Activated naive CD8-positive, alpha-beta T cell (primary cell): Measurements from ENCODE around the gene DCBLD1.

Experiments used
- H3K27ac Mint-ChIP-seq: one replicate; pipeline ENCODE4 v1.8.0; 2021; ENCODE audit warnings: mixed read lengths
- H3K27me3 Mint-ChIP-seq: one replicate; pipeline ENCODE4 v1.8.0; 2021; ENCODE audit warnings: mixed read lengths
- H3K36me3 Mint-ChIP-seq: one replicate; pipeline ENCODE4 v1.8.0; 2021; ENCODE audit warnings: mixed read lengths
- H3K4me1 Mint-ChIP-seq: one replicate; pipeline ENCODE4 v1.8.0; 2021; ENCODE audit warnings: low read depth, mixed read lengths
- H3K4me3 Mint-ChIP-seq: one replicate; pipeline ENCODE4 v1.8.0; 2021; ENCODE audit warnings: mild to moderate bottlenecking, mixed read lengths
- H3K9me3 Mint-ChIP-seq: one replicate; pipeline ENCODE4 v1.8.0; 2021; ENCODE audit warnings: low read depth, mixed read lengths

Gene DCBLD1

DNA sequence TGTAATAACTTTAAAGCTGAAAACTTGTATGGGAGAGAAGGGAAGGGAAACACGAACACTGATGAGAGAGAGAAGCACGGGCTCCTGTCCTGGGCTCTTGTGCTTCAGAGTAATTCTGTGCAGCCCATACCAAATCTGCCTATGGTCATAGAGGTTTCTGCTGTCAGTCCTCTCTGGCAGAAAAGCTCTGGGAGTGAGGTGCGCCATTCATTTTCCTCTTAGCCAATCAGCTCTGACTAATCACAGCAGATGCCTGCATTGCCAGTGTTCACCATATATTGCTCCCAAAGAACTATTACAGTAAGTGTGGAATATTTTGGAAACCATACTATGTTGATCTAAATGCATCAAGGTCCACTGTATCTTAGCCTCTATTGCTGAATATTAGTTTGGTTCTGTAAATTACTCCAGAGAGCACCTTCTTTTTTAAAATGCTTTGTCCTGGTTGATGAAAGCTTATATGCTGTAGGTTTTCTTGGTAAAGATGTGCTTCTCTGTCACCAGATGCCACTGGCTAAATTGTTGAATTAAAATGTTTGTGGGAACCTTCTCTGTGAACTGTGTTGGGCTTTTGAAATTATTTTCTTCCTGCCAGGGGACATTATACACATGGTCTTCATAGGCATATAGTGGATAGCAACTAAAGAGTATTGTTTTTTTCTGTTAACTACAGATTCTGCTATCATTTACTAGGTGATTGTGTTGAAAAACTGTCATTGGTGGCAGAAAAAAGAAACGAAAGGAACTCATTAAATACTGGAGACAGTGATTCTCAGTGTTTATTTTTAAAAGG, 38.3 kb downstream of the DCBLD1 start:
- Mint-ChIP-seq H3K4me1 (no peaks in the 10 kb centered on the region), H3K27me3 (no peaks in the 10 kb centered on the region), H3K9me3 (no peaks in the 10 kb centered on the region), H3K4me3 (no peak overlapping the region), H3K36me3 (no peaks in the 10 kb centered on the region), H3K27ac (no peak overlapping the region)

DNA sequence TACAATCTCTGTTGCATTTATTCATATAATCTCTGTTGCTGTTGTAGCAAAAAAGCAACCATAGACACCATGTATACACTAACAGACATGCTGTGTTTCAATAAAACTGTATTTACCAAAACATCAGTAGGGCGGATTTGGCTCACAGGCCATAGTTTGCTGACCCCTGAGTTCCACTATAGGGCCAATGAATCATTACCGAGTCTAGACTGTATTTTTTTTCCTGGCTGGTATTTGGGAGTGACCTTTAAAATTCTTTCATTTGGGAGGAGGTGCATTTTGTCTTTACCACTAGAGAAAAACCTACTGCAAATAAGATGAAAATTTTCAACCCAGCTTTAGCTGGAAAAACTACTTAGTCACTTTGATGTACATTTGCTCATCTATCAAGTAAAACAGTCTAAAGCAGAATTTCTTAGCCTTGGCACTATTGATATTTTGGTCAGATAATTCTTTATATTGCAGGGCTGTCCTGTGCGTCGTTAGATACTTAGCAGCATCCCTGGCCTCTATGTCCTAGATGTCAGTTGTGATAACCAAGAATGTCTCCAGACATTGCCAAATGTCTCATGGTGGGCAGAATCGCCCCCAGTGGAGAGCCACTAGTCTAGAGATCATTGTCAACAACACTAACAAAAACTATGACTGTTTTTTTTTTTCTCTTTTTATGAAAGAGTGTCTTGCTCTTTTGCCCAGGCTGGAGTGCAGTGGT, 39.5 kb downstream of the DCBLD1 start:
- Mint-ChIP-seq H3K9me3 (no peaks in the 10 kb centered on the region), H3K27ac (no peak overlapping the region), H3K4me3 (no peak overlapping the region), H3K36me3 (no peaks in the 10 kb centered on the region), H3K27me3 (peaks cover 1% of the 10 kb centered on the region), H3K4me1 (no peaks in the 10 kb centered on the region)

DNA sequence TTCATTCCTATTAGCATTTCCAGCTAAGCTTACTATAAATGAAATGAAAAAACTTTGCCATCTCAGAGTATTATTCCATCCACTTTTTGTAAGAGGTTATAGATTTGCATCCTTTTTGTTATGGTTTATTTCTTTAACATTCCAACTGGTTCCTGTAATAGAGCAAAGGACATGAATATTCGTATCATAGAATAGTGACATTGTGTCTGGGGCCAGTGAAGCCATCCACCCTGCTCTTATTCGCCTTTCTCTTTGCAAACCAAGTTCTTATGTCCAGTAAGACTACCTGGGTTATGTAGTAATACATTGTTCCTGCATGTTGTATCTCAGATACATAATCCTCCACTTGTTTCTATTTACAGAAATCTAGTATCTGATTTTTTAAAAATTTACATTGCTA, 43.1 kb downstream of the DCBLD1 start:
- Mint-ChIP-seq H3K27ac (no peak overlapping the region), H3K9me3 (no peaks in the 10 kb centered on the region), H3K4me1 (no peaks in the 10 kb centered on the region), H3K36me3 (no peaks in the 10 kb centered on the region), H3K27me3 (peaks cover 1% of the 10 kb centered on the region), H3K4me3 (no peak overlapping the region)

DNA sequence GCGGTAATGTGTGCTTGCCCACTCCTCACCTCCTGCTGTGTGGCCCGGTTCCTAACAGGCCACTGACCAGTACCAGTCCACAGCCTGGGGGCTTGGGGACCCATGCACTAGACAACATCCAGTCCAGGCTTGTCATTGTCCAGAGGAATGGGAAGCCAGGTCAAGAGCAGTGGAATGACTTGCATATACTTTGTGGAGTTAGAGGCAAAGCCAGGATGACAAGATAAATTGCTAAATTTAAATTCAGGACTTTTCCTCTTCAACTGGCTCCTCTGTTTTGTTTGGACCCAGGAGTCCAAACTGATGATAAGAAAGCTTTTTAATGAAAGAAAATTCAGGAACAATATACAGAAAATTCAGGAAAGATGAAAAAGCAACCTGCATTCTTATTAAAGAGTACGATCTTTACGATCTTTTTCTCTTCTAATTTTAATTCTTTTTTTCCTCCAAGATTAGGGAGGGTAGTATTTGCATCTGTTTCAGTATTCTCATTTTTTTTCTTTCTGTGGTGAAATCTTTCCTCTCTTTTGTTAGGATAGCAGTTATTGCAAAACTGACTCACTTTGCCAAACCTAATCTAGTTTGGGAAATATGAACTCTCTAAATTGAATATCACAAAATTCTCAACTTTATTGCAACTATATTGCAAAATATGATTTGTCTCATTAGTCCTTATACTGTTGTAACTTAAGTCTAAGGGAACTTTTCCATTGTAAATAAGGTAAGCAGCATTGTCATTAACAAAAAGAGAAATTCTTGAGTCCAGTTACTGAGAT, 48.2 kb downstream of the DCBLD1 start:
- H3K4me3 Mint-ChIP-seq: no peak overlapping the region
- no peaks in the 10 kb centered on the region for H3K9me3 Mint-ChIP-seq
- H3K27me3 Mint-ChIP-seq: peaks cover 4% of the 10 kb centered on the region
- no peak overlapping the region for H3K27ac Mint-ChIP-seq
- no peaks in the 10 kb centered on the region for H3K4me1 Mint-ChIP-seq
- no peaks in the 10 kb centered on the region for H3K36me3 Mint-ChIP-seq

DNA sequence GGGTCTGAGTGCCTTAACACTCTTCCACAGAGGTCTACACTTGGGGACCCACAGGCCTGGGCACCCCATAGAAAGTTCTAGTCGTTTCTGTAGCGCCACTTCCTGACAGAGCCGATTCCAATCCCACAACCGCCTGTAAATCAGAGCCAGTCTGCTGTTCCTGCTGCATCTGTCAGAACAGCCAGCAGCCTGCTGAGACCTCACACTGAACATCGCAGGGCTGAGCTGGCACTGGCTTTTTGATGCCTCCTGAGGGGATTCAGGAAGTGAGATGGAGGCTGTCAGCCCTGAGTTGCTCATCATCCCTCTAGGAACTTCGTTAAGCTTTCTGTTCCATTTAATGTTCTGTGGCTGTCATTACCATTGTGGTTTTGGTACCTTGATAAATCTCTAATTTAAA, 48.9 kb downstream of the DCBLD1 start:
- Mint-ChIP-seq H3K4me1 (no peaks in the 10 kb centered on the region), H3K9me3 (no peaks in the 10 kb centered on the region), H3K4me3 (no peak overlapping the region), H3K27ac (no peak overlapping the region), H3K36me3 (no peaks in the 10 kb centered on the region), H3K27me3 (peaks cover 4% of the 10 kb centered on the region)

DNA sequence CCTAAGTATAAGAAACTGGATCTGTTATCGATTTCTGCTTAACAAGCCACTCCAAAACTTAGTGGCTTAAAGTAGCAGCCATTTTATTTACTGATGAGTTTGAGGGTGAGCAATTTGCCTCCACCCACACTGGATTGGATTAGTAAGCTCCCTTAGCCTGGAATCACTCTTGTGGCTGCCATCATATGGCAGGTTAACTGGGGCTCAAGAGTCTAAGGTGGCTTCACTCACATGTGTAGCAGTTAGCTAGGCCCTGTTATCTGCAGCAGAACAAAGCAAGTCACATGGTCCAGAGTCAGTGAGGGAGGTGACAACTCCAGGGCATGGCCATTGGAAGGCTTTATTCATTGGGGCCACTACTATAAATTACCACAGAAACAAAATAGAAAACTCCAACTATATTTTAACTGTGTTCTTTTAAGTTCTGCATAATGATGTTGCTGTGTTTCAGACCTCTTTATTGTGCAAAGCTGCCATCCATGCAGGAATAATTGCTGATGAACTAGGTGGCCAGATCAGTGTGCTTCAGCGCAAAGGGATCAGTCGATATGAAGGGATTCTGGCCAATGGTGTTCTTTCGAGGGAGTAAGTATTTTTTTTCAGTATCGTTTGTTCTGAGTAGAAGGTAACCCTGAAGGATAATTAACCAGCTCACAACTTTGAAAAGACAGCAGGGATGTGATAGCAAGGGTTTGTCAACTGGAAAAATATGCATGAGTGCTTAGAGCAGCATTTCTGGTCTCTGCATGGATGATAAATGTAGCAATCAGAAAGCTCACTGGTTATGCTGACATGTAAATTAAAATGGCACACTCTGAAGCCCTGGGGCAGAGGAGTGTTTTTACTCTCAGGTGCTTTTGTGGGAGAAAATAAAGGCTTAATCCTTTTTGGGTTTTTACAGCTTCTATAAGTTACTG, 49.6 kb downstream of the DCBLD1 start:
- Mint-ChIP-seq H3K27me3 (peaks cover 2% of the 10 kb centered on the region), H3K36me3 (no peaks in the 10 kb centered on the region), H3K4me3 (no peak overlapping the region)

DNA sequence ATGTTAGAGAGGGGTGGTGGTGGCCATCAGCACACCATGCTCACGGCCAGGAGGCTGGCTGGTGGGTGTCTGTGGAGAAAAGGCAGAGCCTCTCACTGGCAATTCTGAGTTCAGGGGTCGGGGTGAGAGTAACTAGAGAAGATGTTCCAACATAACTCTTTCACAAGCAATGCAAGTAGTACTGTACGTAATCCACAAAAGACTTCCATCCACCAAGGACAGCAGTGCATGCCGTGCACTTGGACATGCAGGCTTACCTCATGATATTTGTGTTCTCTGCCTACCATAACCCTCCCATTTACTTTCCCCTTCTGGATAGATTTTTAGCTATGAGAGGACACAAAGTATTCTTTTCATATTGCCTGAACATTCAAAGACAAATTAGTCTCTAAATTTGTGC, 51.3 kb downstream of the DCBLD1 start:
- Mint-ChIP-seq H3K4me3 (no peak overlapping the region), H3K4me1 (no peaks in the 10 kb centered on the region), H3K27me3 (peaks cover 3% of the 10 kb centered on the region), H3K27ac (no peak overlapping the region), H3K36me3 (no peaks in the 10 kb centered on the region), H3K9me3 (no peaks in the 10 kb centered on the region)

More for the DNA sequence above, 49.6 kb downstream of the DCBLD1 start:
- no peak overlapping the region for H3K27ac Mint-ChIP-seq
- no peaks in the 10 kb centered on the region for H3K4me1 Mint-ChIP-seq
- H3K9me3 Mint-ChIP-seq: no peaks in the 10 kb centered on the region

DNA sequence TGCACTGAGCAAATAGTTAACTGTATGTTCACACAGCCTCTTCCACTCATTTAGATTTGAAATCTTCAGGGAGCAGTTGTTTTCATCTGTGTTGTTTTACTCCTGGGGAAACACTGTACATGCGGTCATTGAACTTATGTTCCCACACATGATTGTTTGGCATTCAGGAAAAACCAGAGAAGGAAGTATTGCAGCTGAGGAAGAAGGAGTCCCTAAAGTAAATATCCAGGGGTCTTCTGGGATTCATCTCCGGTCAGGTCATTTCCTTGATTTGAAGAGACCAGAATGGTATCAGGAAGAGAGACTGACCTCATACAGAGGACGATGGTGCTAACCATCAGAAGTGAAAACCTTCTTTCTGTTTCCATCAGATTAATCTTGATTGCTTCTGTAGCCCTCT, 52.5 kb downstream of the DCBLD1 start:
- no peaks in the 10 kb centered on the region for H3K9me3 Mint-ChIP-seq
- H3K4me3 Mint-ChIP-seq: no peak overlapping the region
- no peaks in the 10 kb centered on the region for H3K36me3 Mint-ChIP-seq
- H3K27me3 Mint-ChIP-seq: peaks cover 4% of the 10 kb centered on the region
- H3K27ac Mint-ChIP-seq: no peak overlapping the region
- no peaks in the 10 kb centered on the region for H3K4me1 Mint-ChIP-seq

DNA sequence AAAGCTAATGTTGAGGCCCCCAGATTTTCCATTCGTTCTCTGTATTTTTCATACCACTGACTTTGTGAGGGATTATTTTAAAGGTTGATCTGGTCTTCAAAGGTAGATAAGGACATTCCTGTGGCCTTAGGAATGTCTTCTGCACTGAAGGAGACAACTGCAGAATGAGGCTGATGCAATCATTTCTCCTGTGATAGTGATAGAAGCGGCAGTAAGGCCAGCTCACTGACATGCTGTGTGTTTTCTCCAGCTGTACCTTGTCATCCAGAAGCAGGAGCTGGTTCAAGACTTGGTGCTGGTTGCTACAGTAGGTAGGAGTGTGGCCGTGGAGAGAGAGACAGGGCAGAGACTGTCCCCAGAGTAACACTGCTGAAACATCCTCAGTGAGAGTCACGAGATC, 53.8 kb downstream of the DCBLD1 start:
- H3K27ac Mint-ChIP-seq: no peak overlapping the region
- H3K9me3 Mint-ChIP-seq: no peaks in the 10 kb centered on the region
- no peak overlapping the region for H3K4me3 Mint-ChIP-seq
- H3K27me3 Mint-ChIP-seq: peaks cover 4% of the 10 kb centered on the region
- no peaks in the 10 kb centered on the region for H3K36me3 Mint-ChIP-seq
- no peaks in the 10 kb centered on the region for H3K4me1 Mint-ChIP-seq

DNA sequence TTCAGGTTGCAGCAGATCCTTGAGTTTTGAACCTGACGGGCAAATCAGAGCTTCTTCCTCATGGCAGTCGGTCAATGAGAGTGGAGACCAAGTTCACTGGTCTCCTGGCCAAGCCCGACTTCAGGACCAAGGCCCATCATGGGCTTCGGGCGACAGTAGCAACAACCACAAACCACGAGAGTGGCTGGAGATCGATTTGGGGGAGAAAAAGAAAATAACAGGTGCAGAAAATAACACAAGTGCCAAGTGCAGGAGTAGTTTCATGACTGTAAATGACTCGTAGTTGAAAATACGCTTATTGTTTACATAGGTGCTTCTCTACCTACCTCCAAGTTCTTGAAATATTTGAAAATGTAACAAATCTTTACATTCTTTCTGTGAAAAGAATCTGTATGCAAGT, 56.1 kb downstream of the DCBLD1 start:
- peaks cover 4% of the 10 kb centered on the region for H3K27me3 Mint-ChIP-seq
- no peaks in the 10 kb centered on the region for H3K4me1 Mint-ChIP-seq
- no peaks in the 10 kb centered on the region for H3K9me3 Mint-ChIP-seq
- no peak overlapping the region for H3K27ac Mint-ChIP-seq
- H3K36me3 Mint-ChIP-seq: no peaks in the 10 kb centered on the region
- H3K4me3 Mint-ChIP-seq: no peak overlapping the region

DNA sequence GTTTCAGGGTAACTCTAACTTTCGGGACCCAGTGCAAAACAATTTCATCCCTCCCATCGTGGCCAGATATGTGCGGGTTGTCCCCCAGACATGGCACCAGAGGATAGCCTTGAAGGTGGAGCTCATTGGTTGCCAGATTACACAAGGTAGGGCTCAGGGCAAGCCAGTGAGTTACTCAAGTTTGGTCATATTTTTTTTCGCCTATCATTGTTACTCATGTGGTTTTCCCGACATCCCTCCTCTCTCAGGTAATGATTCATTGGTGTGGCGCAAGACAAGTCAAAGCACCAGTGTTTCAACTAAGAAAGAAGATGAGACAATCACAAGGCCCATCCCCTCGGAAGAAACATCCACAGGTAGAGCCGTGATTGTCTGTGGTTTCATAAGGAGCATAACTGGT, 58.2 kb downstream of the DCBLD1 start:
- H3K4me1 Mint-ChIP-seq: no peaks in the 10 kb centered on the region
- peaks cover 2% of the 10 kb centered on the region for H3K27me3 Mint-ChIP-seq

DNA sequence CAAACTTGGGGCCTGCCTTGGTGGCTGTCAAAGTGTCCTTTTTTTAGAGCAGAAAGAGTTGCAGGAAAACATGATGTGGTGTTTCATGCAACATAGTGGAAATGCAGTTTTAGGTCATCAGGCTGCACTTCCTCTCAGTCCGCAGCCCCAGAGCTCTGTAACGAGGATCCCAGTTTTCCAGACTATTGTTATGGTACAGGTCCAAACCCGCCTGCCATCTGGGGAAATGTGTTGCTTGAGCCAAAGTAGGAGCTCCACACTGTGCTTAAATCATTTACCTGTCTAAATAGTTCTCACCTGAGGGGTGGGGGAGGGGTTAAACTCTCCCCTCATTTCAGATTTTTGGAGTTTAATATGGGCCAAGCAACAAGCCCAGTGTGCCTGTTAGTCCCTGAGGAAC, 60.0 kb downstream of the DCBLD1 start:
- Mint-ChIP-seq H3K27ac (no peak overlapping the region), H3K9me3 (no peaks in the 10 kb centered on the region), H3K4me1 (peaks cover 10% of the 10 kb centered on the region), H3K36me3 (no peaks in the 10 kb centered on the region), H3K27me3 (peaks cover 2% of the 10 kb centered on the region), H3K4me3 (no peak overlapping the region)

More for the DNA sequence above, 58.2 kb downstream of the DCBLD1 start:
- H3K27ac Mint-ChIP-seq: no peak overlapping the region
- H3K36me3 Mint-ChIP-seq: no peaks in the 10 kb centered on the region
- H3K4me3 Mint-ChIP-seq: no peak overlapping the region
- H3K9me3 Mint-ChIP-seq: no peaks in the 10 kb centered on the region

DNA sequence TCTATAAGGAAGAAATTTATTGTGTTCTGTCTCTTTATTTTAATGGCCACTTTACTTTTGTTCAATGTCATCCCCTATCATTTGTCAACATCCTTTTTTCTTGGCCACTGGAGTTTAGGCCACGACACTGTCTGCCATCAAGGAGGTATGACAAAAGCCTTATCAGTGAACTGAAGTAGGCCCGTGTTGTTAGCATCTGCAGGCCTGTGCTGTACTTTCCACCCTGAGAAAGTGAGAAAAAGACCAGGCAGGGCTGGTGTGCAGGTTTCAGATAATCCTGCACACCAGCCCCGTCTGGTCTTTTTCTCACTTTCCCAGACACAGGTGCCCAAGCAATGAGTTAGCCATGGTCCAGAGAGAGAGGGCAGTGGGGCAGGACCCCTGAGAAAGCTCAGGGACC, 62.2 kb downstream of the DCBLD1 start:
- no peaks in the 10 kb centered on the region for H3K9me3 Mint-ChIP-seq
- no peaks in the 10 kb centered on the region for H3K36me3 Mint-ChIP-seq
- peaks cover 27% of the 10 kb centered on the region for H3K4me1 Mint-ChIP-seq
- no peak overlapping the region for H3K27ac Mint-ChIP-seq
- no peaks in the 10 kb centered on the region for H3K27me3 Mint-ChIP-seq
- H3K4me3 Mint-ChIP-seq: no peak overlapping the region

DNA sequence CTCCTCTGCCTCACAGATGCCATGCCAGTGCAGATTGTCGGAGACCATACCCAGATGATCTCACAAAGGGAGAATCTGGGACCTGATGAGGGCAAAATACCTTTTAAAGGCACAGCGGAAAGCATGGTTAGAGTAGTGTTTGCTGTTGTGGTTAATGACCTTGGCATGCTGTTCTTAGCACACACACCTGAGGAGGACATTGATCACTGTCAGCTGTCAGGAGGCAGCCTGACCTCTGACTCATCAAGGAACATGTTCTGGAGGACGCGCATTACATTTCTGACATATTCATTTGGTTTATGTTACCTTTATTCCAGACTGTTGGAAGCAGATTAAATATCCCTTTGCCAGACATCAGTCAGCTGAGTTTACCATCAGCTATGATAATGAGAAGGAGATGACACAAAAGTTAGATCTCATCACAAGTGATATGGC, 62.7 kb downstream of the DCBLD1 start:
- no peaks in the 10 kb centered on the region for H3K27me3 Mint-ChIP-seq
- H3K4me3 Mint-ChIP-seq: no peak overlapping the region
- H3K36me3 Mint-ChIP-seq: no peaks in the 10 kb centered on the region
- no peaks in the 10 kb centered on the region for H3K9me3 Mint-ChIP-seq
- H3K27ac Mint-ChIP-seq: no peak overlapping the region
- peaks cover 31% of the 10 kb centered on the region for H3K4me1 Mint-ChIP-seq
